Stomach (tissue), 9 donors: ENCODE measurements around the gene RHBDL1. TPM values are rescaled to one million over a fixed set of nuclear protein-coding genes. Genes with fewer than 3 reads are reported as not detected.

ENCODE experiments used
- DNase-seq, 2 donors: peaks; one replicate each; pipeline versions ENCODE4 v3.0.0 to v3.0.0-alpha.2; 2013 to 2019
- H3K27ac ChIP-seq, 5 donors: fragments of 200-600 bp in 4 of 5; sonication (generic) in 4 of 5; one replicate each; pipeline ENCODE4 v1.5.1; 2013 to 2019; ENCODE audit warnings: mild to moderate bottlenecking in 1 of 5, moderate library complexity in 1 of 5
- H3K27me3 ChIP-seq, 3 donors: fragments of 200-600 bp; sonication (generic); one replicate each; pipeline ENCODE4 v1.5.1; 2017 to 2019; ENCODE audit warnings: mixed run types in 1 of 3
- H3K36me3 ChIP-seq, 4 donors: fragments of 200-600 bp; sonication (generic); 1 replicate in 3 of 4; 2 replicates in 1 of 4; pipeline ENCODE4 v1.5.1; 2016 to 2019
- H3K4me1 ChIP-seq, 4 donors: fragments of 200-600 bp; sonication (generic); one replicate each; pipeline ENCODE4 v1.5.1; 2016 to 2019
- H3K4me3 ChIP-seq, 4 donors: fragments of 200-600 bp; sonication (generic) in 3 of 4; one replicate each; pipeline ENCODE4 v1.5.1; 2016 to 2019; ENCODE audit warnings: mild to moderate bottlenecking in 1 of 4
- H3K9me3 ChIP-seq, 4 donors: fragments of 200-600 bp; sonication (generic); one replicate each; pipeline ENCODE4 v1.5.1; 2016 to 2019
- CTCF ChIP-seq, 7 experiments: fragments of 450-650 bp in 4 of 7; fragments of 200-600 bp in 3 of 7; sonication (generic) in 3 of 7; IDR thresholded peaks; one replicate each; pipeline ENCODE4 v1.5.1; 2016 to 2019; ENCODE audit warnings: antibody characterized with exemption in 7 of 7, control low read depth in 2 of 7, mild to moderate bottlenecking in 1 of 7
- EP300 ChIP-seq: sonication (generic); formaldehyde crosslinking; IDR thresholded peaks from one replicate; pipeline ENCODE4 v1.6.1; 2017; ENCODE audit warnings: antibody characterized with exemption
- POLR2A ChIP-seq, 4 donors: fragments of 450-650 bp; IDR thresholded peaks; one replicate each; pipeline ENCODE4 v1.6.1; 2016; ENCODE audit warnings: antibody characterized with exemption in 4 of 4, control low read depth in 2 of 4, mild to moderate bottlenecking in 1 of 4, moderate library complexity in 1 of 4
- POLR2AphosphoS5 ChIP-seq, 3 donors: sonication (generic); formaldehyde crosslinking; IDR thresholded peaks; one replicate each; pipeline ENCODE4 v1.6.1; 2016; ENCODE audit warnings: antibody characterized with exemption in 3 of 3
- WGBS, 5 donors: extraction: QIAGEN DNeasy Blood & Tissue Kit in 3 of 5; methylation state at CpG; one replicate each; pipeline versions ENCODE4 v1.1.5 to v1.1.7; 2013 to 2018; 5-methylcytosine and 5-hydroxymethylcytosine counted together
- intact Hi-C: fragments of 100-400 bp; cut with DNase I; formaldehyde crosslinking; loops from one replicate; pipeline ENCODE4 v1.15.1; 2023; ENCODE audit warnings: low total_unique reads
- polyA plus RNA-seq, 3 donors: library from polyadenylated mRNA; stranded (reverse); fragments of 200-250 nt; gene quantifications; one replicate each; pipeline ENCODE4 v1.2.3, GENCODE V29; 2013
- total RNA-seq, 5 donors: library from RNA; depleted of rRNA; stranded (reverse); fragments of >200 nt; gene quantifications; one replicate each; pipeline versions ENCODE4 v1.1.0 to v1.2.3, GENCODE V29; 2014 to 2016
- donor health status: healthy with polysubstance abuse.
- donor health status: Bipolar disorder and iron deficiency.
- donor health status: healthy.

The RHBDL1 gene
- total and polyA plus RNA-seq, 8 donors = 1.3 to 48.7 (median 3.3) TPM; not detected in 3

GRCh38 chr16:706189-707061, 31.0 kb downstream of the RHBDL1 start:
- WGBS, 5 donors = 4 to 6% (median 5%) methylated on average over 37 to 49 of the region's 49 CpGs
- DNase-seq = no peak
- Histone ChIP-seq H3K9me3 (no peaks in the 10 kb centered on the region), H3K4me1 (peaks cover 7 to 31% (median 23%) of the 10 kb centered on the region in 4 donors), H3K4me3 (peak overlapping the region in 2 of 4 donors; percentile 18 to 24), H3K27ac (peak overlapping the region in 1 of 5 donors; percentile 9), H3K36me3 (no peaks in the 10 kb centered on the region), H3K27me3 (peaks cover 67 to 100% (median 97%) of the 10 kb centered on the region in 3 donors)
- no peak for TF ChIP-seq EP300
- TF ChIP-seq POLR2AphosphoS5 (IDR thresholded peaks at IDR 0.05) = no peak
- TF ChIP-seq POLR2A (IDR thresholded peaks at IDR 0.05) = no peak
- TF ChIP-seq CTCF (IDR thresholded peaks at IDR 0.05) = no peak
- intact Hi-C loops = no loop called here

- no peak for DNase-seq
- no peak overlapping the region for H3K4me3 ChIP-seq
- no peaks in the 10 kb centered on the region for H3K9me3 ChIP-seq
- peak overlapping the region in 1 of 5 donors; percentile 5 for H3K27ac ChIP-seq
- 17 to 28% (median 24%) methylated on average over 8 to 14 of the region's 14 CpGs for WGBS, 5 donors
- TF ChIP-seq CTCF (IDR thresholded peaks at IDR 0.05) = no peak
- no peak for TF ChIP-seq POLR2A (IDR thresholded peaks at IDR 0.05)
- no peak for TF ChIP-seq EP300
- no peak for TF ChIP-seq POLR2AphosphoS5 (IDR thresholded peaks at IDR 0.05)
- H3K27me3 ChIP-seq = peaks cover 65 to 100% (median 92%) of the 10 kb centered on the region in 3 donors
- intact Hi-C loops = no loop called here
- no peaks in the 10 kb centered on the region for H3K36me3 ChIP-seq
- peaks cover 7 to 37% (median 26%) of the 10 kb centered on the region in 4 donors for H3K4me1 ChIP-seq
Measured at GRCh38 chr16:707062-707538, 31.6 kb downstream of the RHBDL1 start.

GRCh38 chr16:708019-708418, 32.5 kb downstream of the RHBDL1 start:
- peaks cover 59 to 99% (median 83%) of the 10 kb centered on the region in 3 donors for H3K27me3 ChIP-seq
- intact Hi-C loops = no loop called here
- DNase-seq = no peak
- peaks cover 7 to 39% (median 26%) of the 10 kb centered on the region in 4 donors for H3K4me1 ChIP-seq
- no peaks in the 10 kb centered on the region for H3K9me3 ChIP-seq
- 44 to 65% (median 58%) methylated on average over 3 of the region's 3 CpGs for WGBS, 5 donors
- H3K4me3 ChIP-seq = no peak overlapping the region
- H3K27ac ChIP-seq = no peak overlapping the region
- H3K36me3 ChIP-seq = no peaks in the 10 kb centered on the region
- TF ChIP-seq CTCF (IDR thresholded peaks at IDR 0.05) = no peak
- no peak for TF ChIP-seq POLR2AphosphoS5 (IDR thresholded peaks at IDR 0.05)
- TF ChIP-seq EP300 = no peak
- no peak for TF ChIP-seq POLR2A (IDR thresholded peaks at IDR 0.05)

GRCh38 chr16:708959-709358, 33.5 kb downstream of the RHBDL1 start:
- Histone ChIP-seq H3K27ac (no peak overlapping the region), H3K4me1 (peaks cover 7 to 39% (median 26%) of the 10 kb centered on the region in 4 donors), H3K36me3 (no peaks in the 10 kb centered on the region), H3K4me3 (no peak overlapping the region), H3K9me3 (no peaks in the 10 kb centered on the region), H3K27me3 (peaks cover 50 to 94% (median 73%) of the 10 kb centered on the region in 3 donors)
- DNase-seq = no peak
- TF ChIP-seq POLR2A (IDR thresholded peaks at IDR 0.05) = no peak
- no peak for TF ChIP-seq POLR2AphosphoS5 (IDR thresholded peaks at IDR 0.05)
- TF ChIP-seq CTCF (IDR thresholded peaks at IDR 0.05) = no peak
- WGBS, 5 donors = 63 to 90% (median 78%) methylated on average over 2 to 4 of the region's 4 CpGs
- intact Hi-C loops = no loop called here
